Stimulated activated CD8-positive, alpha-beta memory T cell treated with anti-CD3 and anti-CD28 coated beads, Interleukin-4, amount 100 ng/mL, for 48 hours (primary cell): ENCODE results near the gene ENKUR.

ENCODE experiments used
- DNase-seq: peaks from one replicate; pipeline ENCODE4 v3.0.0-alpha.2; 2020

ENKUR gene

DNA sequence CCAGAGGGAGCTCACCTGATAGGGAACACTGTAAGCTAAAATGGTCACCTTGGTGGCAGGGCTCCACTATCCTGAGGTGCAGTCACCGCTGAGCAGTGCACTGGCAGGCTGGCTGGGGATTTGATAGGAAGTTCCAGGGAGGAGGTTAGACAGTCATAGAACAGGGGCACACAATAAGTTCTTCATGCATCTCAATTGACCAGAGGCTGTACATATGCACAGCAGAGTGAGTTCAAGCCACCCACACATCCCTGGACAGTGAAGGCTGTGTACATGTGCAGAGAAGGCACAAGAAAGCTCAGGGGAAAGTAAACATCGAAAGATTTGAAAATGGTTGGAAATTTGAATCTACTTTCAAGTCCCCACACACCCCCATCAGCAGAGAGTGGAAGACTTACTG is 77.4 kb downstream of the ENKUR start:
- DNase-seq, result no peak

DNA sequence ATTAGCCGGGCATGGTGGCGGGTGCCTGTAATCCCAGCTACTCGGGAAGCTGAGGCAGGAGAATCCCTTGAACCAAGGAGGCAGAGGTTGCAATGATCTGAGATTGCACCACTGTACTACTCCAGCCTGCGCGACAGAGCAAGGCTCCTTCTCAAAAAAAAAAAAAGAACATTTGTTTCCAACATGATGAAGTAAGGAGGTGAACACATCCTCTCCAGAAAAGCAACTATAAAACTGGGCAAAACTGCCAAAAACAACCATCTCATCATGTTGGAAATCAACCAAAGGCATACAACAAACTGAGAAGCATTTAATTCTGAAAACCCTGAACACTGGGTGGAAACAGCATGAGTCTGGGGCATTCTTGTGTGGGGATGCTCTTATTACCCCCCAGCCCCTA is 77.9 kb downstream of the ENKUR start:
- no peak for DNase-seq

DNA sequence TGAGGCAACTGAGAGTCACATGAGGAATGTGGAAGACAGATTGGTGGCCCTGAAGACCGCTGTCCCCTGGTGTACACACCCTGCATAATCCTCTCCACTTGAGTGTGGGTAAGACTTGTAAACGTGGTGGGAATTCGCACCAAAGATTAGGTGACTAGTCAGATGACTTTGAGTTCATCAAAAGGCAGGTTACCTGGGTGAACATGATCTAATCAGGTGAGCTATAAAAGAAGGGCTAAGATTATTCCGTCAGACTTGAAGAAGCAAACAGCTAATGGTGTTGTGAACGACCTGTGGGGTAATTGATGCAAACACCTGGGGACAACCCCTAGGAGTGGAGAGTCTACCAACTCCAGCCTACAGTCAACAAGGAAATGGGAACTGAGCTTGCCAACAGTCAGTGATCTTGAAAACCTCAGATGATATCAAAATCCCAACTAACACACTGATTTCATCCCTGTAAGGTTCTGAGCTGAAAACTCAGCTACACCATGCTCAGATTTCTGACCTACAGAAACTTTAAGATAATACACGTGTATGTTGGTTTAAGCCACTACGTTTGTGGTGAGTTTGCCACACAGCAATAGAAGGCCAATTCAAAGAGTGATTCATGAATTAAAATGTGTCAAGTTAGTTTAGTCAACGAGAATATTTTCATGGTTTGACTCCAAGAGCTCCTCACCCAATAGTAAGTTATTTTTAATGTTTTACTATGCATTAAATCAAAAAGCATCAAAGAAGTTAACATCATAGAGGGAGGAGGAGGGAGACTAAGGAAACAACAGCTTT is 80.3 kb downstream of the ENKUR start:
- no peak for DNase-seq
